Measurements from ENCODE around the gene ZDHHC17.

Gene ZDHHC17

GRCh38 chr12:76763746-76764675 is at the start of gene ZDHHC17:
Gene ZDHHC17 (plus strand): TSS chr12:76764115. CDS start chr12:76764237, 122 bp downstream.
- TF ChIP-seq ZFX (IDR thresholded peaks at IDR 0.05; ENCODE audit: borderline replicate concordance) (no peak), CTCF (IDR thresholded peaks at IDR 0.05) (no peak)
- peak within 1 kb of the TSS; percentile 92 for H3K27ac ChIP-seq

DNA sequence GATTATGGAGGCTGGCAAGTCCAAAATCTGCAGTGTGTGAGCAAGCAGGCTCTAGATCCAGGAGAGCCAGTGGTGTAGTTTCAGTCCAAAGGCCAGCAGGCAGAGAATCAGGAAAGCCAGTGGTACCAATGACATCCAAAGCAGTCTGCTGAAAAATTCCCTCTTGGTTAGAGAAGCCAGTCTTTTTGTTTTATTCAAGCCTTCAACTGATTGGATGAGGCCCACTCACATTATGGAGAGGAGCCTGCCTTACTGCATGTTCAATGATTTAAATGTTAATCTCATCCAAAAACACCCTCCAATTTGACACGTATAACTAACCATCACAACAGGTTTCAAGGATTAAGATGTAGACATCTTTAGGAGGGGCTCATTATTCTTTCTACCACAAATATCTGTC is 49.5 kb upstream of the ZDHHC17 start:
- TF ChIP-seq CTCF (IDR thresholded peaks at IDR 0.05), result no peak
- no peak for TF ChIP-seq ZFX (IDR thresholded peaks at IDR 0.05; ENCODE audit: borderline replicate concordance)
- H3K27ac ChIP-seq, result no peak overlapping the region

DNA sequence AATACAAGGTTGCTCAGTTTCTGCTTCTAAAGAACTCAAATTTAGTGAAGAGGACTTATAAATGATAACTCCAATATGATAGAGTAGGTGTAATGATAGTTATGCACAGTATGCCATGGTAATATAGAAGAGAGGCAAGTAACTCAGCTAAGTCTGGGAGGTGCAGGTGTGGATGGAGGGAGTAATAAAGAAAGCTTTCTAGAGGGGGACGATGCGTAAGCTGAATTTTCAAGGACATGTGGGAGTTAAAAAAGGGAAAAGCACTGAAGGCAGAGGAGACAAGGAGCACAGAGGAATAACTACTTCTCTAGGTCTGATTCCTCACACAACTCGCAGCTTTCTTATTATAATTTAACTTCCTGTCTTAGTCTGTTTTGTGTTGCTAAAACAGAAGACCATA is 49.1 kb upstream of the ZDHHC17 start:
- no peak overlapping the region for H3K27ac ChIP-seq
- TF ChIP-seq ZFX (IDR thresholded peaks at IDR 0.05; ENCODE audit: borderline replicate concordance) (no peak), CTCF (IDR thresholded peaks at IDR 0.05) (no peak)

DNA sequence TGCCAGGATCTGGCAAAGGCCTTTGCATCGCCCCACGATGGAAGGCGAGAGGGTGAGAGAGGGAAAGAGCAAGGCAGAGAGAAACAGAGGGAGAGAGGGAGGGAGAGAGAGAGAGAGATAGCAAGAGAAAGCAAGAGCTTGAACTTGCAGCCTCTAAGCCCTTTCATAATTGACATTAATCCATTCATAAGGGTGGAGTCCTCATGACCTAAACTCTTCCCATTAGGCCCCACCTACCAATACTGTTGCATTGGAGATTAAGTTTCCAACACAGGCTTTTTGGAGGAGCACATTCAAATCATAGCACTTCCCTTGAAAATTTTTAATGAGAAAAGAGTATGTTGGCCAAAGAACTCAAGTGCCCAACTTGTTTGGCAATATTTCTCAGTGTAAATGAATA is 48.6 kb upstream of the ZDHHC17 start:
- no peak overlapping the region for H3K27ac ChIP-seq
- no peak for TF ChIP-seq CTCF (IDR thresholded peaks at IDR 0.05)
- no peak for TF ChIP-seq ZFX (IDR thresholded peaks at IDR 0.05; ENCODE audit: borderline replicate concordance)

- TF ChIP-seq ZFX (IDR thresholded peaks at IDR 0.05; ENCODE audit: borderline replicate concordance) (no peak), CTCF (IDR thresholded peaks at IDR 0.05) (no peak)
- H3K27ac ChIP-seq, result no peak overlapping the region
These were observed 46.6 kb upstream of the ZDHHC17 start for GRCh38 chr12:76717314-76717713.

DNA sequence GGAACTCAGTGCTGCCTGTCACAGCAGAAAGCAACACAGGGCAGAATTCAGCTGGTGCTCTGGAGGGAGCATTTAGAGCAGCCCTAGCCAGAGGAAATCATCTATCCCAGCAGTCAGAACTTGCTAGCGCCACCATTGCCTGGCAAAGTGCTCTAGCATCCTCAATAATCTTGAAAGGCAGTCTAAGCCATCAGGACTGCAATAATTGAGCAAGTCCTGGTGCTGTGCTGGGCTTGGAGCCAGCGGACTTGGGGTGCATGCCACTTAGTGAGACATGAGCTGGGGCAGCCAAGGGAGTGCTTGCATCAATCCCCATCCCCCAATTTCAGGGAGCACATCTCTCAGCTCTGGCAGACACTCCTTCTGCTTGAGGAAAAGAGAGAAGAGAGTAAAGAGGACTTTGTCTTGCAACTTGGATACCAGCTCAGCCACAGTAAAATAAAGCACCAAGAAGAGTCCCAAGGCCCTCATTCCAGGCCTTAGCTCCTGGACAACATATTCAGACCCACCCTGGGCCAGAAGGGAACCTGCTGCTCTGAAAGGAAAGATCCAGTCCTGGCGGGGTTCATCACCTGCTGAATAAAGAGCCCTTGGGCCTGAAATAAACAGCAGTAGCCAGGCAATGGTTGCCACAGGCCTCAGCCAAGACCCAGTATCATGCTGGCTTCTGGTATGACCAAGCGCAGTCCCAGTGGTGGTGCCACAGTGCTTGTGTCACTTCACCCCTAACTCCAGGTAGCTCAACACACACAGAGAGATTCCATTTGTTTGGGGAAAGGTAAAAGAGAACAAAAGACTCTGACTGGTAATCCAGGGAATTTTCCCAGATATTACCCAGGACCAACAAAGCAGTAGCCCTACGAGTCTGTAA is 44.5 kb upstream of the ZDHHC17 start:
- H3K27ac ChIP-seq, result no peak overlapping the region

More for the DNA sequence above, 44.5 kb upstream of the ZDHHC17 start:
- TF ChIP-seq CTCF (IDR thresholded peaks at IDR 0.05), result no peak
- TF ChIP-seq ZFX (IDR thresholded peaks at IDR 0.05; ENCODE audit: borderline replicate concordance), result no peak
